Naive thymus-derived CD8-positive, alpha-beta T cell (primary cell): ENCODE measurements around the gene P4HB. TPM values are rescaled to one million over a fixed set of nuclear protein-coding genes. Genes with fewer than 3 reads are reported as not detected.

Experiments
- ATAC-seq, 2 donors: fragments of 150-1000 bp; cut with Tn5 transposase in 1 of 2; sonication (Bioruptor Pico), chemical (Tn5 transposase) in 1 of 2; 1 replicate in 1 of 2; 2 replicates in 1 of 2; pipeline ENCODE4 v1.10.0; 2021; ENCODE audit warnings: mild to moderate bottlenecking in 2 of 2, moderate library complexity in 2 of 2
- POLR2A ChIA-PET: fragments of 350-600 bp; sonication (Branson Sonifier 250); formaldehyde crosslinking; loops from one replicate; lab custom pipeline; 2021; ENCODE audit warnings: antibody characterized with exemption; lab: Charles Lee
- DNase-seq, 10 donors: peaks; one replicate each; pipeline versions ENCODE4 v3.0.0 to v3.0.0-alpha.2; 2020 to 2022
- H3K27ac Mint-ChIP-seq, 10 donors: one replicate each; pipeline ENCODE4 v1.8.0; 2020 to 2022; ENCODE audit warnings: mild to moderate bottlenecking in 10 of 10, mixed read lengths in 10 of 10, moderate library complexity in 4 of 10, inconsistent platforms in 1 of 10
- H3K27me3 Mint-ChIP-seq, 5 donors: one replicate each; pipeline ENCODE4 v1.8.0; 2021 to 2022; ENCODE audit warnings: mixed read lengths in 5 of 5
- H3K36me3 Mint-ChIP-seq, 3 donors: one replicate each; pipeline ENCODE4 v1.8.0; 2020 to 2022; ENCODE audit warnings: mixed read lengths in 3 of 3, mild to moderate bottlenecking in 2 of 3, inconsistent platforms in 1 of 3
- H3K4me1 Mint-ChIP-seq, 4 donors: one replicate each; pipeline ENCODE4 v1.8.0; 2021 to 2022; ENCODE audit warnings: mixed read lengths in 4 of 4
- H3K4me3 Mint-ChIP-seq, 10 donors: one replicate each; pipeline ENCODE4 v1.8.0; 2020 to 2022; ENCODE audit warnings: mild to moderate bottlenecking in 10 of 10, mixed read lengths in 10 of 10, moderate library complexity in 6 of 10, inconsistent platforms in 1 of 10
- H3K9me3 Mint-ChIP-seq, 9 donors: one replicate each; pipeline ENCODE4 v1.8.0; 2020 to 2022; ENCODE audit warnings: mixed read lengths in 9 of 9, mild to moderate bottlenecking in 3 of 9, inconsistent platforms in 1 of 9, moderate library complexity in 1 of 9
- polyA plus RNA-seq, 3 donors: library from polyadenylated mRNA; unstranded; fragments of 300-500 nt; fragmentation: Illumina TruSeq; gene quantifications; one replicate each; pipeline ENCODE4 v1.2.3, GENCODE V29; 2021
- total RNA-seq, 8 experiments: library from RNA in 2 of 8; stranded (reverse) in 2 of 8; gene quantifications; one replicate each; pipeline ENCODE4 v1.2.3 and lab custom pipeline; 2021 to 2026

Gene P4HB
- total and polyA plus RNA-seq, 5 experiments from 2014 or later, result 166 to 191 (median 190) TPM

GRCh38 chr17:81815646-81815986 lies 44.7 kb downstream of the P4HB start:
- Mint-ChIP-seq H3K4me1 (no peaks in the 10 kb centered on the region), H3K9me3 (no peaks in the 10 kb centered on the region), H3K27me3 (peaks cover 0 to 15% (median 6%) of the 10 kb centered on the region in 5 donors), H3K4me3 (no peak overlapping the region), H3K36me3 (no peaks in the 10 kb centered on the region), H3K27ac (no peak overlapping the region)
- POLR2A ChIA-PET, result no interaction called here
- no peak for DNase-seq
- no peak for ATAC-seq

- no peaks in the 10 kb centered on the region for H3K4me1 Mint-ChIP-seq
- POLR2A ChIA-PET, result no interaction called here
- H3K27me3 Mint-ChIP-seq, result peaks cover 3 to 20% (median 6%) of the 10 kb centered on the region in 5 donors
- no peak for DNase-seq
- no peak overlapping the region for H3K4me3 Mint-ChIP-seq
- no peak overlapping the region for H3K27ac Mint-ChIP-seq
- ATAC-seq, result no peak
- no peaks in the 10 kb centered on the region for H3K36me3 Mint-ChIP-seq
- no peaks in the 10 kb centered on the region for H3K9me3 Mint-ChIP-seq
Observed at GRCh38 chr17:81814748-81815645, 45.3 kb downstream of the P4HB start.

GRCh38 chr17:81813861-81814683 lies 46.3 kb downstream of the P4HB start:
- DNase-seq, result no peak
- H3K27ac Mint-ChIP-seq, result no peak overlapping the region
- H3K36me3 Mint-ChIP-seq, result no peaks in the 10 kb centered on the region
- no peak overlapping the region for H3K4me3 Mint-ChIP-seq
- peaks cover 0 to under 1% (median 0%) of the 10 kb centered on the region in 4 donors for H3K4me1 Mint-ChIP-seq
- POLR2A ChIA-PET, result no interaction called here
- peaks cover 0 to 2% (median 0%) of the 10 kb centered on the region in 9 donors for H3K9me3 Mint-ChIP-seq
- ATAC-seq, result no peak
- H3K27me3 Mint-ChIP-seq, result peaks cover 6 to 29% (median 15%) of the 10 kb centered on the region in 5 donors

- H3K27me3 Mint-ChIP-seq, result peaks cover 6 to 33% (median 23%) of the 10 kb centered on the region in 5 donors
- ATAC-seq, result no peak
- no peaks in the 10 kb centered on the region for H3K36me3 Mint-ChIP-seq
- H3K9me3 Mint-ChIP-seq, result peaks cover 0 to 3% (median 0%) of the 10 kb centered on the region in 9 donors
- POLR2A ChIA-PET, result no interaction called here
- DNase-seq, result no peak
- H3K27ac Mint-ChIP-seq, result no peak overlapping the region
- H3K4me3 Mint-ChIP-seq, result no peak overlapping the region
- H3K4me1 Mint-ChIP-seq, result peaks cover 0 to 2% (median 0%) of the 10 kb centered on the region in 4 donors
Observed at GRCh38 chr17:81813371-81813684, 47.0 kb downstream of the P4HB start.

- H3K27me3 Mint-ChIP-seq, result peaks cover 6 to 34% (median 28%) of the 10 kb centered on the region in 5 donors
- POLR2A ChIA-PET, result no interaction called here
- ATAC-seq, result no peak
Observed at GRCh38 chr17:81812571-81813370, 47.6 kb downstream of the P4HB start.

GRCh38 chr17:81811705-81812570 lies 48.4 kb downstream of the P4HB start:
- Mint-ChIP-seq H3K9me3 (peaks cover 0 to 3% (median 0%) of the 10 kb centered on the region in 9 donors), H3K36me3 (no peaks in the 10 kb centered on the region), H3K27ac (no peak overlapping the region), H3K4me1 (peaks cover 0 to 2% (median 0%) of the 10 kb centered on the region in 4 donors), H3K4me3 (no peak overlapping the region), H3K27me3 (peaks cover 6 to 36% (median 25%) of the 10 kb centered on the region in 5 donors)
- POLR2A ChIA-PET, result no interaction called here
- DNase-seq (no peak), ATAC-seq (no peak)

More at GRCh38 chr17:81812571-81813370, 47.6 kb downstream of the P4HB start:
- Mint-ChIP-seq H3K4me3 (no peak overlapping the region), H3K27ac (no peak overlapping the region), H3K4me1 (peaks cover 0 to 2% (median 0%) of the 10 kb centered on the region in 4 donors), H3K36me3 (no peaks in the 10 kb centered on the region), H3K9me3 (peaks cover 0 to 3% (median 0%) of the 10 kb centered on the region in 9 donors)
- DNase-seq, result no peak

GRCh38 chr17:81810892-81811704 lies 49.2 kb downstream of the P4HB start:
- ATAC-seq (no peak), DNase-seq (no peak)
- Mint-ChIP-seq H3K27me3 (peaks cover 3 to 35% (median 22%) of the 10 kb centered on the region in 5 donors), H3K36me3 (no peaks in the 10 kb centered on the region), H3K27ac (no peak overlapping the region), H3K4me1 (peaks cover 0 to 2% (median 0%) of the 10 kb centered on the region in 4 donors), H3K4me3 (no peak overlapping the region), H3K9me3 (peaks cover 0 to 3% (median 0%) of the 10 kb centered on the region in 9 donors)
- POLR2A ChIA-PET, result no interaction called here

GRCh38 chr17:81810476-81810875 lies 49.9 kb downstream of the P4HB start:
- POLR2A ChIA-PET, result no interaction called here
- ATAC-seq, result no peak
- DNase-seq, result no peak
- Mint-ChIP-seq H3K9me3 (peaks cover 0 to 3% (median 0%) of the 10 kb centered on the region in 9 donors), H3K4me1 (peaks cover 0 to 2% (median 0%) of the 10 kb centered on the region in 4 donors), H3K36me3 (no peaks in the 10 kb centered on the region), H3K27ac (no peak overlapping the region), H3K27me3 (peaks cover 3 to 36% (median 21%) of the 10 kb centered on the region in 5 donors), H3K4me3 (no peak overlapping the region)

- Mint-ChIP-seq H3K27ac (no peak overlapping the region), H3K36me3 (no peaks in the 10 kb centered on the region), H3K4me1 (peaks cover 0 to 2% (median 0%) of the 10 kb centered on the region in 4 donors), H3K27me3 (peaks cover 3 to 41% (median 21%) of the 10 kb centered on the region in 5 donors), H3K4me3 (no peak overlapping the region), H3K9me3 (peaks cover 0 to 3% (median 0%) of the 10 kb centered on the region in 9 donors)
- ATAC-seq (no peak), DNase-seq (no peak)
- POLR2A ChIA-PET, result no interaction called here
Observed at GRCh38 chr17:81809556-81809998, 50.8 kb downstream of the P4HB start.

- Mint-ChIP-seq H3K9me3 (peaks cover 0 to 3% (median 0%) of the 10 kb centered on the region in 9 donors), H3K27ac (no peak overlapping the region), H3K4me3 (no peak overlapping the region), H3K27me3 (peaks cover 3 to 39% (median 21%) of the 10 kb centered on the region in 5 donors), H3K36me3 (no peaks in the 10 kb centered on the region), H3K4me1 (peaks cover 0 to 2% (median 0%) of the 10 kb centered on the region in 4 donors)
- POLR2A ChIA-PET, result no interaction called here
- DNase-seq (no peak), ATAC-seq (peak in 1 of 2 donors; percentile 39)
Observed at GRCh38 chr17:81808778-81809555, 51.4 kb downstream of the P4HB start.
